K562 (cell line): ENCODE data around the gene HNRNPF. TPM values are rescaled to one million over a fixed set of nuclear protein-coding genes. Genes with fewer than 3 reads are reported as not detected.

ENCODE experiments used
- ERF ChIP-seq: fragments of 450-650 bp; formaldehyde crosslinking; IDR thresholded peaks from 2 replicates; pipeline ENCODE4 v1.4.0; 2020; ENCODE audit warnings: mild to moderate bottlenecking, mixed read lengths
- FOXA1 ChIP-seq: fragments of 450-650 bp; IDR thresholded peaks from 2 replicates; pipeline ENCODE4 v1.6.1; 2016; ENCODE audit warnings: mild to moderate bottlenecking, borderline replicate concordance
- HNRNPL ChIP-seq: fragments of 200-400 bp; formaldehyde crosslinking; IDR thresholded peaks from 2 replicates; pipeline ENCODE4 v1.6.1; 2017; ENCODE audit warnings: low read depth, mild to moderate bottlenecking, low read length
- JUND ChIP-seq, 2 experiments: IDR thresholded peaks; 2 replicates in 1 of 2; 3 replicates in 1 of 2; pipeline ENCODE4 v1.6.1; 2011; ENCODE audit warnings: borderline replicate concordance in 2 of 2, low read depth in 2 of 2, low read length in 2 of 2, improper control_type of control experiment in 1 of 2, missing biosample characterization in 1 of 2, missing genetic modification characterization in 1 of 2, missing genetic modification reagents in 1 of 2
- LCOR ChIP-seq: sonication (generic); formaldehyde crosslinking; IDR thresholded peaks from 2 replicates; pipeline ENCODE4 v1.8.0; 2022; ENCODE audit warnings: mild to moderate bottlenecking, missing genetic modification reagents
- MCM7 ChIP-seq, 2 experiments: fragments of 450-650 bp; IDR thresholded peaks; 2 replicates each; pipeline ENCODE4 v1.6.1; 2016 to 2018
- MECOM ChIP-seq: fragments of 250-450 bp; sonication (Bioruptor Pico); IDR thresholded peaks from 2 replicates; pipeline ENCODE4 v1.8.0; 2022; ENCODE audit warnings: inconsistent platforms
- MEF2A ChIP-seq: IDR thresholded peaks from 2 replicates; pipeline ENCODE4 v1.6.1; 2011; ENCODE audit warnings: low read depth, mild to moderate bottlenecking, low read length, moderate library complexity; ENCODE audit not compliant: control insufficient read depth
- POLR2A ChIP-seq: fragments of 450-650 bp; conservative IDR thresholded peaks from 2 replicates; pipeline ENCODE4 v1.6.1; 2016
- RBFOX2 ChIP-seq: fragments of 200-400 bp; formaldehyde crosslinking; IDR thresholded peaks from 2 replicates; pipeline ENCODE4 v1.6.1; 2017; ENCODE audit warnings: low read depth, mild to moderate bottlenecking, low read length, moderate library complexity
- STAG1 ChIP-seq: sonication (generic); formaldehyde crosslinking; IDR thresholded peaks from 2 replicates; pipeline ENCODE4 v1.5.0; 2020; ENCODE audit warnings: missing genetic modification reagents, borderline replicate concordance
- ZBTB17 ChIP-seq: fragments of 450-650 bp; formaldehyde crosslinking; IDR thresholded peaks from 2 replicates; pipeline ENCODE4 v1.4.0; 2020; ENCODE audit warnings: mild to moderate bottlenecking
- ZFP1 ChIP-seq: fragments of 450-650 bp; formaldehyde crosslinking; IDR thresholded peaks from 2 replicates; pipeline ENCODE4 v1.4.0; 2020; ENCODE audit warnings: mild to moderate bottlenecking, mixed read lengths
- ZNF778 ChIP-seq: fragments of 450-650 bp; formaldehyde crosslinking; IDR thresholded peaks from 2 replicates; pipeline ENCODE4 v1.4.0; 2020; ENCODE audit warnings: mild to moderate bottlenecking, moderate library complexity
- ZNF79 ChIP-seq: fragments of 250-450 bp; sonication (Bioruptor Pico); IDR thresholded peaks from 2 replicates; pipeline ENCODE4 v1.4.0; 2020; ENCODE audit warnings: low read depth, mild to moderate bottlenecking, moderate library complexity
- polyA plus RNA-seq, 8 experiments: library from polyadenylated mRNA; depleted of rRNA in 4 of 8; stranded (reverse) in 5 of 8; unstranded in 3 of 8; fragments of >200 nt; fragmentation: Nextera tagmentation in 2 of 8; fragmentation: Illumina TruSeq in 1 of 8; extraction: Ambion mirVana in 2 of 8; extraction: Trizol in 1 of 8; gene quantifications; 2 replicates each; pipeline versions ENCODE4 v1.2.1 to v1.2.3, GENCODE V29; 2011 to 2014; ENCODE audit warnings: inconsistent platforms in 1 of 8, missing spikeins in 1 of 8
- total RNA-seq, 7 experiments: library from RNA; depleted of rRNA in 6 of 7; stranded (reverse); fragments of >200 nt in 6 of 7; fragmentation: Illumina TruSeq in 2 of 7; extraction: Trizol in 2 of 7; gene quantifications; 2 replicates each; pipeline versions ENCODE4 v1.2.1 to v1.2.3, GENCODE V29; 2011 to 2021; ENCODE audit warnings: low replicate concordance in 1 of 7
- TF ChIP-seq, protein P1 (sequence below): fragments of 250-450 bp; sonication (Bioruptor Pico); IDR thresholded peaks from 2 replicates; pipeline ENCODE4 v1.8.0; 2021; ENCODE audit warnings: moderate library complexity, mild to moderate bottlenecking, inconsistent platforms
- TF ChIP-seq, protein P2 (sequence below), 2 experiments: fragments of 450-650 bp; IDR thresholded peaks; 2 replicates each; pipeline ENCODE4 v1.6.1; 2016; ENCODE audit warnings: mild to moderate bottlenecking in 2 of 2, borderline replicate concordance in 1 of 2, low read depth in 1 of 2, moderate library complexity in 1 of 2
- TF ChIP-seq, protein P3 (sequence below), 2 experiments: fragments of 450-650 bp; conservative IDR thresholded peaks; 2 replicates each; pipeline ENCODE4 v1.6.1; 2017; ENCODE audit warnings: mild to moderate bottlenecking in 2 of 2, moderate library complexity in 2 of 2

Gene HNRNPF
- total and polyA plus RNA-seq, 9 of the 15 experiments (the other 6 are each of a cell fraction or from before 2014, with no cell fraction given), result 192 to 489 (median 416) TPM

DNA sequence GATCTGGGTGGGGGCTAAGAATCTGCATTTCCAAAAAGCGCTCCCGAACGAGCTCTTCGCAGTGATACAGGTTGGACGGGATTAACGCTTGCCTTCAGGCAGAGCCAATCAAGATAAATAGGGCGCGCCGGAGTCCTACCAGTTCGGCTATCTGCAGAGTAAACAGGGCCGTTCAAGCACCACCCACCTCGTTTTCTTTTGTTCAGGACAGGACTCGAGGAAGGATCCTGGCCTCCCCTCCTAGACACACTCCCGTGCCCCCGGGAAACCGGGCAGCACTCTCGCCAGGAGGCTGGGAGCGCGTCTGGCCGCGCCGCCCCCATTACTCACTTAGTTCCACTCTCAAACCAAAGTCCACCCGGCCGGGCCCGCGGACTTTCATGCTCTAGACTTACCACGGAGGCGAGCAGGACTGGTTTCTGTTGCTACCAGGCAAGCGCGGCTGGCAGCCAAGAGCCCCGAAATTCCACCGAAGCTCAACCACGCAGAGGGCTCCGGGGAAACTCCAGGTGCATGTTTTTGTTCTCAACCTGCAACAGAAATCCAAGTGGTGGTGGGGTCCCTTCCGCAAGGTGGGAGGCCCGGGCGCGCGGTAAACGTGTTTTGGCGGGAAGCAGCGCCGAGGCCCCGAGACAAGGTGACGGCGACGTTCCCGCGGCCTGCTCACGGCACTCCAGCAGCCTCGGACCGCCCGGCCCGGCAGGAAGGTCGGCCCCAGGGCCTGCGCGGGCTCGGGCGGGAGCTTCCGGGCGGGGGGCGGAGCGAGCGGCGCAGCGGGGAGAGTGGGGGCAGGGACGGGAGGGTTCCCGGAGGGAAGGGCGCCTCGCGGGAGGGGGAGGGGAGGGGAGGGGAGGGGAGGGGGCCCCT lies 12.7 kb downstream of the HNRNPF start (continued):
- TF ChIP-seq STAG1, result no peak
- no peak for TF ChIP-seq MEF2A
- no peak for TF ChIP-seq ERF
- TF ChIP-seq FOXA1, result no peak
- TF ChIP-seq JUND (IDR thresholded peaks at IDR 0.05; ENCODE audit: borderline replicate concordance, low read depth, low read length), result no peak
- no peak for TF ChIP-seq JUND (tag; IDR thresholded peaks at IDR 0.05; ENCODE audit: borderline replicate concordance, low read depth, low read length)
- no peak for TF ChIP-seq ZFP1 (CRISPR knock-in tag)
- TF ChIP-seq, protein P1, sequence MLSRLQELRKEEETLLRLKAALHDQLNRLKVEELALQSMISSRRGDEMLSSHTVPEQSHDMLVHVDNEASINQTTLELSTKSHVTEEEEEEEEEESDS, result no peak
- TF ChIP-seq, protein P2, sequence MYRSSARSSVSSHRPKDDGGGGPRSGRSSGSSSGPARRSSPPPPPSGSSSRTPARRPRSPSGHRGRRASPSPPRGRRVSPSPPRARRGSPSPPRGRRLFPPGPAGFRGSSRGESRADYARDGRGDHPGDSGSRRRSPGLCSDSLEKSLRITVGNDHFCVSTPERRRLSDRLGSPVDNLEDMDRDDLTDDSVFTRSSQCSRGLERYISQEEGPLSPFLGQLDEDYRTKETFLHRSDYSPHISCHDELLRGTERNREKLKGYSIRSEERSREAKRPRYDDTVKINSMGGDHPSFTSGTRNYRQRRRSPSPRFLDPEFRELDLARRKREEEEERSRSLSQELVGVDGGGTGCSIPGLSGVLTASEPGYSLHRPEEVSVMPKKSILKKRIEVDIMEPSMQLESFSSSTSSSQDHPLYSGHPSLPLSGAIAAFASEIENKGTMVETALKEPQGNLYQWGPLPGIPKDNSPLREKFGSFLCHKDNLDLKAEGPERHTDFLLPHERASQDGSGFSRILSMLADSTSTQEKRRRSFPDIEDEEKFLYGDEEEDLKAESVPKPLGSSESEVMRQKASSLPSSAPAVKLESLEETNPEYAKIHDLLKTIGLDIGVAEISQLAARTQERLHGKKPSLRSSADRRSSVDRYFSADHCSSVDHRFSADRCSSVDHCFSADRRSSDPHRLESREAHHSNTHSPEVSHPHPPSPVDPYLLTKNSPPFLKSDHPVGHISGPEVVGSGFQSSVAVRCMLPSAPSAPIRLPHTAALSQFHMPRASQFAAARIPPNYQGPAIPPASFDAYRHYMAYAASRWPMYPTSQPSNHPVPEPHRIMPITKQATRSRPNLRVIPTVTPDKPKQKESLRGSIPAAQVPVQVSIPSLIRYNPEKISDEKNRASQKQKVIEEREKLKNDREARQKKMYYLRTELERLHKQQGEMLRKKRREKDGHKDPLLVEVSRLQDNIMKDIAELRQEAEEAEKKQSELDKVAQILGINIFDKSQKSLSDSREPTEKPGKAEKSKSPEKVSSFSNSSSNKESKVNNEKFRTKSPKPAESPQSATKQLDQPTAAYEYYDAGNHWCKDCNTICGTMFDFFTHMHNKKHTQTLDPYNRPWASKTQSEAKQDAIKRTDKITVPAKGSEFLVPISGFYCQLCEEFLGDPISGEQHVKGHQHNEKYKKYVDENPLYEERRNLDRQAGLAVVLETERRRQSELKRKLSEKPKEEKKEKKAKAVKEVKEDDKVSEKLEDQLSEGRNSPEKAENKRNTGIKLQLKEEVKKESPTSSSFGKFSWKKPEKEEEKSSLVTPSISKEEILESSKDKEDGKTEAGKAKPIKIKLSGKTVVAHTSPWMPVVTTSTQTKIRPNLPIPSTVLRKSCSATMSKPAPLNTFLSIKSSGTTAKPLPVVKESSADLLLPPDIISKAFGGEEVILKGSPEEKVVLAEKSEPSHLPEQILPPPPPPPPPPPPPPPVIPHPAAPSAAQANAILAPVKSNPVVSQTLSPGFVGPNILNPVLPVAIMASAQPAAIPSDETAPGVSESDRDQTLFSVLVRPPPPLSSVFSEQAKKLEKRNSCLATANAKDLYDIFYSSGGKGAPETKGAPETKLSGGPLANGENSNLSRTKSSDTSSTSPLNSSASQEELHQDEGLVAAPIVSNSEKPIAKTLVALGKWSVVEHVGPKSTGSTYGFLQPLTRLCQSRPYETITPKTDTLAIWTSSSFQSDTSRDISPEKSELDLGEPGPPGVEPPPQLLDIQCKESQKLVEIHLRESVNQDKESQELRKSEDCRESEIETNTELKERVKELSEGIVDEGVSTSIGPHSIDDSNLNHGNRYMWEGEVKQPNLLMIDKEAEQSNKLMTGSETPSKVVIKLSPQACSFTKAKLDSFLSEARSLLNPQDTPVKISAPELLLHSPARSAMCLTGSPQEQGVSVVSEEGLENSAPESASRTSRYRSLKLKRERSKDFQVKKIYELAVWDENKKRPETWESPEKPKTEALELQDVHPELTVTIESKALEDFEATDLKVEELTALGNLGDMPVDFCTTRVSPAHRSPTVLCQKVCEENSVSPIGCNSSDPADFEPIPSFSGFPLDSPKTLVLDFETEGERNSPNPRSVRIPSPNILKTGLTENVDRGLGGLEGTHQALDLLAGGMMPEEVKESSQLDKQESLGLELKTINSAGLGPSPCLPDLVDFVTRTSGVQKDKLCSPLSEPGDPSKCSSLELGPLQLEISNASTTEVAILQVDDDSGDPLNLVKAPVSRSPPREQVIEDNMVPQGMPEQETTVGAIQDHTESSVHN (IDR thresholded peaks at IDR 0.05; ENCODE audit: borderline replicate concordance in 1 of 2, low read depth in 1 of 2), result no peak
- TF ChIP-seq LCOR (CRISPR knock-in tag), result peak; percentile 77
- no peak for TF ChIP-seq ZNF79 (CRISPR knock-in tag)
- TF ChIP-seq MECOM (CRISPR knock-in tag), result 0 out of 2 replicates have a peak, but pooled peaks have one; percentile 43
- TF ChIP-seq RBFOX2, result peak; percentile 87
- TF ChIP-seq MCM7 (IDR thresholded peaks at IDR 0.05), result no peak
- TF ChIP-seq ZNF778, result no peak
- TF ChIP-seq POLR2A, result peak; percentile 82
- no peak; the same call in 1 of the 2 replicates for TF ChIP-seq ZBTB17 (CRISPR knock-in tag)
- TF ChIP-seq, protein P3, sequence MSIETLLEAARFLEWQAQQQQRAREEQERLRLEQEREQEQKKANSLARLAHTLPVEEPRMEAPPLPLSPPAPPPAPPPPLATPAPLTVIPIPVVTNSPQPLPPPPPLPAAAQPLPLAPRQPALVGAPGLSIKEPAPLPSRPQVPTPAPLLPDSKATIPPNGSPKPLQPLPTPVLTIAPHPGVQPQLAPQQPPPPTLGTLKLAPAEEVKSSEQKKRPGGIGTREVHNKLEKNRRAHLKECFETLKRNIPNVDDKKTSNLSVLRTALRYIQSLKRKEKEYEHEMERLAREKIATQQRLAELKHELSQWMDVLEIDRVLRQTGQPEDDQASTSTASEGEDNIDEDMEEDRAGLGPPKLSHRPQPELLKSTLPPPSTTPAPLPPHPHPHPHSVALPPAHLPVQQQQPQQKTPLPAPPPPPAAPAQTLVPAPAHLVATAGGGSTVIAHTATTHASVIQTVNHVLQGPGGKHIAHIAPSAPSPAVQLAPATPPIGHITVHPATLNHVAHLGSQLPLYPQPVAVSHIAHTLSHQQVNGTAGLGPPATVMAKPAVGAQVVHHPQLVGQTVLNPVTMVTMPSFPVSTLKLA (conservative IDR thresholded peaks at IDR 0.05), result peak; percentile 41 to 71
- TF ChIP-seq HNRNPL, result peak; percentile 16; the same call in 1 of the 2 replicates
